GM19324 (cell line): ENCODE measurements around the gene LIPG.

Experiments
- ATAC-seq: cut with Tn5 transposase; IDR thresholded peaks from one replicate; pipeline ENCODE4 v1.9.1; 2021; ENCODE audit warnings: mild to moderate bottlenecking, moderate library complexity; ENCODE audit not compliant: unreplicated experiment, low FRiP score

Gene LIPG

GRCh38 chr18:49609256-49610021 is 47.6 kb downstream of the LIPG start:
- ATAC-seq, result no peak

- ATAC-seq, result no peak
Observed at GRCh38 chr18:49610022-49610445, 48.2 kb downstream of the LIPG start.

GRCh38 chr18:49611316-49611715 is 49.5 kb downstream of the LIPG start:
- ATAC-seq, result no peak

- ATAC-seq, result peak; percentile 45
Observed at GRCh38 chr18:49612515-49613033, 50.7 kb downstream of the LIPG start.

- no peak for ATAC-seq
Observed at GRCh38 chr18:49613141-49613640, 51.3 kb downstream of the LIPG start.

- ATAC-seq, result no peak
Observed at GRCh38 chr18:49613641-49614151, 51.8 kb downstream of the LIPG start.

- peak; percentile 57 for ATAC-seq
Observed at GRCh38 chr18:49616618-49617328, 54.9 kb downstream of the LIPG start.

- no peak for ATAC-seq
Observed at GRCh38 chr18:49617329-49617695, 55.5 kb downstream of the LIPG start.

GRCh38 chr18:49617865-49618264 is 56.0 kb downstream of the LIPG start:
- ATAC-seq, result no peak

GRCh38 chr18:49618742-49619681 is 57.2 kb downstream of the LIPG start:
- no peak for ATAC-seq

- no peak for ATAC-seq
Observed at GRCh38 chr18:49619801-49620200, 57.9 kb downstream of the LIPG start.

GRCh38 chr18:49621301-49621700 is 59.4 kb downstream of the LIPG start:
- no peak for ATAC-seq

GRCh38 chr18:49621717-49622351 is 60.0 kb downstream of the LIPG start:
- no peak for ATAC-seq

- ATAC-seq, result no peak
Observed at GRCh38 chr18:49623571-49623970, 61.7 kb downstream of the LIPG start.

GRCh38 chr18:49625021-49625691 is 63.3 kb downstream of the LIPG start:
- no peak for ATAC-seq

- no peak for ATAC-seq
Observed at GRCh38 chr18:49626842-49627467, 65.1 kb downstream of the LIPG start.

- ATAC-seq, result no peak
Observed at GRCh38 chr18:49628119-49628518, 66.3 kb downstream of the LIPG start.

GRCh38 chr18:49628881-49629795 is 67.3 kb downstream of the LIPG start:
- ATAC-seq, result no peak
